ENCODE data around the gene RAD51B.

The RAD51B gene

DNA sequence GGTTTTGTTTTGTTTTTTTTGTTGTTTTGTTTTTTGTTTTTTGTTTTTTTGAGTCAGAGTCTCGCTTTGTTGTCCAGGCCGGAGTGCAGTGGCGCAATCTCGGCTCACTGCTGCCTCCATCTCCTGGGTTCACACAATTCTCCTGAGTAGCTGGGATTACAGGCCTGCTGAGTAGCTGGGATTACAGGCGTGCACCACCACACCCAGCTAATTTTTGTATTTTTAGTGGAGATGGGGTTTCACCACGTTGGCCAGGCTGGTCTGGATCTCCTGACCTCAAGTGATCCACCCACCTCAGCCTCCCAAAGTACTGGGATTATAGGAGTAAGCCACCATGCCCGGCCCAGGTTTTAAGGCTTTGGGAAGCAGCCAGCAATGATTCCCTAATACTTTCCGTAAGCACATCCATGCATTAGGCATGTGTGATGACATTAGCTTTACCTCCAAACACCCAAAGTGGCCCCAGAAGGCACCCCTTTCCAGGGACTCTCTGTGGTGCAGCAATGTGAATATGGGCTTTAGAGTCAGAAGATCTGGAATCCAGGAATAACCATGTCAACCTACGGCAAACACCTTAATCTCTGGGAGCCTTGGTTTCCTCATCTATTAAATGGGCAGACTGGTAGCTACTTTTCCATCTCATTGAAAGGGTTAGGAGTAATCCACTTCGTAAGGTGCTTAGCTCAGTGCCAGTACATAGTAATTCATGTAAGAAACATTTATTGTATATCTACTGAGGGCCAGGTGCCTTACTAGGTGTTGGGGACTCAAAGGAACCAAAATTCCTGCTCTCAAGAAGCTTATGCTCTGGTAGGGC, 820.4 kb downstream of the RAD51B start:
- TF ChIP-seq, protein P1, sequence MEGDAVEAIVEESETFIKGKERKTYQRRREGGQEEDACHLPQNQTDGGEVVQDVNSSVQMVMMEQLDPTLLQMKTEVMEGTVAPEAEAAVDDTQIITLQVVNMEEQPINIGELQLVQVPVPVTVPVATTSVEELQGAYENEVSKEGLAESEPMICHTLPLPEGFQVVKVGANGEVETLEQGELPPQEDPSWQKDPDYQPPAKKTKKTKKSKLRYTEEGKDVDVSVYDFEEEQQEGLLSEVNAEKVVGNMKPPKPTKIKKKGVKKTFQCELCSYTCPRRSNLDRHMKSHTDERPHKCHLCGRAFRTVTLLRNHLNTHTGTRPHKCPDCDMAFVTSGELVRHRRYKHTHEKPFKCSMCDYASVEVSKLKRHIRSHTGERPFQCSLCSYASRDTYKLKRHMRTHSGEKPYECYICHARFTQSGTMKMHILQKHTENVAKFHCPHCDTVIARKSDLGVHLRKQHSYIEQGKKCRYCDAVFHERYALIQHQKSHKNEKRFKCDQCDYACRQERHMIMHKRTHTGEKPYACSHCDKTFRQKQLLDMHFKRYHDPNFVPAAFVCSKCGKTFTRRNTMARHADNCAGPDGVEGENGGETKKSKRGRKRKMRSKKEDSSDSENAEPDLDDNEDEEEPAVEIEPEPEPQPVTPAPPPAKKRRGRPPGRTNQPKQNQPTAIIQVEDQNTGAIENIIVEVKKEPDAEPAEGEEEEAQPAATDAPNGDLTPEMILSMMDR (IDR thresholded peaks at IDR 0.05; ENCODE audit: insufficient read depth, low read length, poor library complexity, severe bottlenecking), result no peak
- DNase-seq (ENCODE audit: extremely low read depth, insufficient read length), result no peak
- H3K4me3 ChIP-seq (replicated peaks; ENCODE audit: low read depth, low read length), result no peak overlapping the region

DNA sequence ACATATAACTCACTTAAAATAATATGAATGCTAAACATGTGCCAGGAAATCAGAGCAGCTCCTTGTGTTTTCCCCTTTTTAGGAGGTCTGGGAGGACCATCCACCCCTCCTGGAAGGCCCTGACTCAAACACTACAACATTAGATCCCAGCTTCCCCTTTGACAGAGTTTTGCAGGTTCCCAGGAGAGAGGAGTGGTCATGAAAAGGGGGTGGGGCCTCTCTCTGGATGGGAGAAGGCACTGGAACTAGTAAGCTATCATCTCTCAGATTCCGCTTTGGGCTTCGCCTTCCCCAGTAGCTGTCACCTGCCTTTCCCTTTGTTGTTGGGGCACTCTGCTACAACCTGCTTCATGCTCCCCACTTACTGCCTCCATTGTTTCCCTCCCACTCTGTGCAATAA, 824.1 kb downstream of the RAD51B start:
- no peak overlapping the region for H3K4me3 ChIP-seq (replicated peaks; ENCODE audit: low read depth, low read length)
- DNase-seq (ENCODE audit: extremely low read depth, insufficient read length), result no peak
- TF ChIP-seq, protein P1 (IDR thresholded peaks at IDR 0.05; ENCODE audit: insufficient read depth, low read length, poor library complexity, severe bottlenecking), result no peak
- H3K27me3 ChIP-seq (replicated peaks; ENCODE audit: control insufficient read depth, insufficient read depth, low read length), result no peaks in the 10 kb centered on the region
- H3K36me3 ChIP-seq (ENCODE audit: control insufficient read depth, insufficient read depth, low read length), result no peaks in the 10 kb centered on the region

More for the DNA sequence above, 820.4 kb downstream of the RAD51B start:
- no peaks in the 10 kb centered on the region; the same call in 1 of the 2 replicates for H3K27me3 ChIP-seq (replicated peaks; ENCODE audit: control insufficient read depth, insufficient read depth, low read length)
- no peaks in the 10 kb centered on the region for H3K36me3 ChIP-seq (ENCODE audit: control insufficient read depth, insufficient read depth, low read length)

DNA sequence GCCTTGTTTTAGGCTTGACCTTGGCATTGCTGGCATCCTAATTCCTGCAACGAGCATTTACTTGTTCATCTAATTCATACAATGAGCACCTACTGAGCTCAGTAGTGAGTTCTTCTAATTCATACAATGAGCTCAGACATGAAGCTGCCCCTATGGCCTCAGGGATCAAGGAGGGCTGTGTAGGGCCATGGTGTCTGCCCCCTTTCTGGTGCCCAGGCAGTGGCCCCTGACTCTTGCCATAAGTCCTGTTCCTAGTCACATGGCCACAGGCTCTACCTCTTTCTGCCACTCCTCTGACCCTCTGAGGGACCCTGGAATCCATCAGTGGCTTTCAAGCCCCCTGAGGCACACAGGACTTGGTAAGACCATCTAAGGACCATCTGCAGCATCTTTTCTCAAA, 824.5 kb downstream of the RAD51B start:
- DNase-seq (ENCODE audit: extremely low read depth, insufficient read length), result no peak
- TF ChIP-seq, protein P1 (IDR thresholded peaks at IDR 0.05; ENCODE audit: insufficient read depth, low read length, poor library complexity, severe bottlenecking), result no peak
- no peak overlapping the region for H3K4me3 ChIP-seq (replicated peaks; ENCODE audit: low read depth, low read length)
- no peaks in the 10 kb centered on the region for H3K36me3 ChIP-seq (ENCODE audit: control insufficient read depth, insufficient read depth, low read length)
- no peaks in the 10 kb centered on the region for H3K27me3 ChIP-seq (replicated peaks; ENCODE audit: control insufficient read depth, insufficient read depth, low read length)

DNA sequence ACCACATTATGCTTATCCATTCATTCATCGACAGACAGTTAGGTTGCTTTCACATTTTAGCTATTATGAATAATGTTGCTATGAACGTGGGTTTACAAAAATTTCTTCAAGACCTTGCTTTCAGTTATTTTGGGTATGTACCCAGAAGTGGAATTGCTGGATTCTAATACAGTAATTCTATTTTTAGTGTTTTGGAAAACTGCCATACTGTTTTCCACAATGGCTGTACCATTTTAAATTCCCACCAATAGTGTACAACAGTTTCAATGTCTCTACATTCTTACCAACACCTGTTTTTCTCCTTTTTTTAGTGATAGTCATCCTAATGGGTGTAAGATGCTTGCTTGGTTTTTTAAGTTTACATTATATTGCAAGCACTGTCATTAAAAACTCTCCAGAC, 825.8 kb downstream of the RAD51B start:
- TF ChIP-seq, protein P1 (IDR thresholded peaks at IDR 0.05; ENCODE audit: insufficient read depth, low read length, poor library complexity, severe bottlenecking), result no peak
- Histone ChIP-seq H3K36me3 (ENCODE audit: control insufficient read depth, insufficient read depth, low read length) (no peaks in the 10 kb centered on the region), H3K4me3 (replicated peaks; ENCODE audit: low read depth, low read length) (no peak overlapping the region), H3K27me3 (replicated peaks; ENCODE audit: control insufficient read depth, insufficient read depth, low read length) (no peaks in the 10 kb centered on the region)
- no peak for DNase-seq (ENCODE audit: extremely low read depth, insufficient read length)

DNA sequence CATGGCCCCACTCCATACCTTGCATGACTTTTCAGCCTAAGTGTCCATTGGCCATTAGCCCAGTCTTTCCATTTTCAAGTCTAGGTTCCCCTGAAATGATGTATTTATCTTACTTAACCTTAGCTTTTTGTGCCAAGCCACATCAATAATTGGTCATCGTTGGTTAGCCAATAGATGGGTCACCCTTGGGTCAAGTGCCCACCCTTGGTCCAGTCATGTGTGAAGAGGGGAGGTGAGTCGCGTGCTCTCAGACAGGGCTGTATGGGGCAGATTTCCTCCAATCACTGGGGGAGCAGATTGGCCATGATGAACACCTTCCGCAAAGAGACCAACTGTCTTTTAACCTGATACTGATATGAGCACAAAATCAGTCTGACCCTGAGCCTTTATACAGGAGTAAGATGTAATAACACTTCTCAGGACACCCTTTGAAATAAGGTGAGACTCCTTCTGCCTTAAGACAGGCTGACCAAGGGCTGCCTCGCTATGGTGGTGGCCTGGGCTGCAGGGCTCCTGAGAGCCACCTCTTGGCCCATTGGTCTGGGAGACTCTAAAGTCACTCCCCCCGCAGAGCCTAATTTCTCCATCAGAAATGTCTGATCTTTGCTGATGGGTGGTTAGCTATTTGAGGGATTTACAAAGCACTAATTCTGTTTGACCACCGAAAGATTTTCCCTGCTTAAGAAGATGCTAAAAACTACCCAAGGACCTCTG, 830.1 kb downstream of the RAD51B start:
- Histone ChIP-seq H3K4me3 (replicated peaks; ENCODE audit: low read depth, low read length) (no peak overlapping the region), H3K36me3 (ENCODE audit: control insufficient read depth, insufficient read depth, low read length) (no peaks in the 10 kb centered on the region), H3K27me3 (replicated peaks; ENCODE audit: control insufficient read depth, insufficient read depth, low read length) (no peaks in the 10 kb centered on the region)
- no peak for DNase-seq (ENCODE audit: extremely low read depth, insufficient read length)
- TF ChIP-seq, protein P1 (IDR thresholded peaks at IDR 0.05; ENCODE audit: insufficient read depth, low read length, poor library complexity, severe bottlenecking), result no peak
